DOHH2 (cell line): ENCODE measurements around the gene TBCD.

ENCODE experiments used
- H3F3A ChIP-seq: fragments of 200-600 bp; sonication (generic), shearing (Covaris generic); 2 replicates; pipeline ENCODE4 v1.6.0; 2016; ENCODE audit warnings: antibody characterized with exemption, mild to moderate bottlenecking; ENCODE audit not compliant: control insufficient read depth, insufficient read depth
- H3K27ac ChIP-seq: fragments of 200-600 bp; sonication (generic); 2 replicates; pipeline ENCODE4 v1.5.1; 2014; ENCODE audit warnings: low read depth, mild to moderate bottlenecking, low read length, moderate library complexity
- H3K27me3 ChIP-seq: fragments of 200-600 bp; sonication (generic); 2 replicates; pipeline ENCODE4 v1.6.1; 2014; ENCODE audit warnings: mild to moderate bottlenecking, low read length, mixed read lengths; ENCODE audit not compliant: control insufficient read depth
- H3K36me3 ChIP-seq: fragments of 200-600 bp; sonication (generic); 2 replicates; pipeline ENCODE4 v1.6.1; 2014; ENCODE audit warnings: mild to moderate bottlenecking, low read length, moderate library complexity, mixed read lengths; ENCODE audit not compliant: control insufficient read depth
- H3K4me1 ChIP-seq: fragments of 200-600 bp; sonication (generic); 2 replicates; pipeline ENCODE4 v1.6.1; 2014; ENCODE audit warnings: mild to moderate bottlenecking, low read length, mixed read lengths; ENCODE audit not compliant: control insufficient read depth
- H3K4me2 ChIP-seq: fragments of 200-600 bp; sonication (generic); 2 replicates; pipeline ENCODE4 v1.6.0; 2014; ENCODE audit warnings: mild to moderate bottlenecking, low read length, moderate library complexity
- H3K4me3 ChIP-seq: fragments of 200-600 bp; sonication (generic); 2 replicates; pipeline ENCODE4 v1.5.1; 2014; ENCODE audit warnings: mild to moderate bottlenecking, low read length, mixed read lengths
- H3K79me2 ChIP-seq: fragments of 200-600 bp; sonication (generic); 2 replicates; pipeline ENCODE4 v1.6.1; 2014; ENCODE audit warnings: mild to moderate bottlenecking, low read length, mixed read lengths; ENCODE audit not compliant: control insufficient read depth
- H3K9me2 ChIP-seq: fragments of 200-600 bp; sonication (generic); replicated peaks from 2 replicates; pipeline ENCODE4 v1.6.1; 2014; ENCODE audit warnings: mild to moderate bottlenecking, low read length, mixed read lengths; ENCODE audit not compliant: control insufficient read depth
- H3K9me3 ChIP-seq: fragments of 200-600 bp; sonication (generic); 2 replicates; pipeline ENCODE4 v1.6.1; 2014; ENCODE audit warnings: antibody characterized with exemption, low read length, mixed read lengths; ENCODE audit not compliant: control insufficient read depth, insufficient read depth
- H4K20me1 ChIP-seq: fragments of 200-600 bp; sonication (generic); 2 replicates; pipeline ENCODE4 v1.6.0; 2014; ENCODE audit warnings: low read depth, mild to moderate bottlenecking, antibody characterized with exemption, low read length, moderate library complexity; ENCODE audit not compliant: control insufficient read depth, insufficient read depth
- CTCF ChIP-seq: fragments of 200-600 bp; sonication (generic); IDR thresholded peaks from one replicate; pipeline ENCODE4 v1.5.1; 2014; ENCODE audit warnings: antibody characterized with exemption, mild to moderate bottlenecking, low read depth, low read length; ENCODE audit not compliant: poor library complexity, severe bottlenecking
- EZH2phosphoT487 ChIP-seq: fragments of 200-600 bp; sonication (generic); IDR thresholded peaks from 2 replicates; pipeline ENCODE4 v1.6.1; 2017; ENCODE audit warnings: borderline replicate concordance, mild to moderate bottlenecking, antibody characterized with exemption, low read length, moderate library complexity, mixed read lengths

The TBCD gene

DNA sequence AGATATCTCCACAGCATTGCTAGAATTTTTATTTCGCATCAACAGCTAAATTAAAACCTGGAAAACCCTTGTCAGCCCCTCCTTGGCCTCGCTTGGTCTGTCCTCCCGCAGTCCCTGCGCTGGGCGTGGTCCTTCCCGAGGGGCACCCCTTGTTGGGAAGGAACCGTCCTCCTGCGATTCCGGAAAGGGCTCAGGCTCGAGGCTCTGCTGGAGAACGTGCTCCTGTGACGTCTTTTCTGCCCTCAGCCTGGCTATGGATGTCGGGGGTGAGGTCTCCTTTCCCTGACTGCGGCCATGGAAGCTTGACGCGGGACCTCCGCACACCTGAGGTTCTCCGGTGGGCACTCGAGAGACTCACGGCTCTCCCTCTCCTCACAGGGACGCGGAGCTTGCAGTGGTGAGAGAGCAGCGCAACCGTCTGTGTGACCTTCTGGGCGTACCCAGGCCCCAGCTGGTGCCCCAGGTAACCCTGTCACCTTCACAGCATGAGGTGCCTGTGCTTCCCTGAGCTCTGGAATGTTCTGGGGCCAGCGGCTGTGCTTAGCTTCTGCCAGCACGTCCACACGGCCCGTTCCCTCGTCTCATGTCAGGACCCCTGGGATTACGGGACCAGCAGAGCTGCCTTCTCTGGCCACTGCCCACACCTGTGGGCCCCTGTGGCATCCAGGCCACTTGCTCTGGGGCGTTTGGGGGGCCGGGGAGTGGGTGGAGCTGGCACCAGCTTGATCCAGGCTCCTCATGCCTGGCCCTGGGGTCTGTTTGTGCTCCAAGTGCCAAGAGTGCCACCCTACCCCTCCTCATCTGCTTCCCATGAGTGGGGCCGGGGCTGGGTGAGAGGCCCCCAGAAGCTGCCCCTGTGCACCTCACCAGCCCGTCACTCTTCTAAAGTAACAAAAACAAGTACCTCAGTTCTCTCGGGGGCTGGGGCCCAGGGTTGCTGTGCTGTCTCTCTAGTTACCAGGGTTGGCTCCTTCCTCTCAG lies 189.4 kb downstream of the TBCD start:
- Histone ChIP-seq H3K27ac (no peak overlapping the region), H3K4me2 (no peak overlapping the region), H3K36me3 (peaks cover 75% of the 10 kb centered on the region), H3K79me2 (no peaks in the 10 kb centered on the region), H3K9me3 (peaks cover 33% of the 10 kb centered on the region), H3K9me2 (no peaks in the 10 kb centered on the region), H4K20me1 (no peaks in the 10 kb centered on the region), H3K4me1 (no peaks in the 10 kb centered on the region), H3K27me3 (no peaks in the 10 kb centered on the region), H3K4me3 (no peak overlapping the region), H3F3A (no peaks in the 10 kb centered on the region)
- TF ChIP-seq CTCF: no peak
- no peak for TF ChIP-seq EZH2phosphoT487

- H3K4me1 ChIP-seq: no peaks in the 10 kb centered on the region
- no peaks in the 10 kb centered on the region for H3K79me2 ChIP-seq
- H3K4me2 ChIP-seq: no peak overlapping the region
- H3K27ac ChIP-seq: no peak overlapping the region
- TF ChIP-seq EZH2phosphoT487: no peak
- TF ChIP-seq CTCF: no peak
- H3K9me3 ChIP-seq: peaks cover 33% of the 10 kb centered on the region
- no peak overlapping the region for H3K4me3 ChIP-seq
- peaks cover 75% of the 10 kb centered on the region for H3K36me3 ChIP-seq
- H3F3A ChIP-seq: no peaks in the 10 kb centered on the region
- no peaks in the 10 kb centered on the region for H3K27me3 ChIP-seq
- no peaks in the 10 kb centered on the region for H3K9me2 ChIP-seq
- no peaks in the 10 kb centered on the region for H4K20me1 ChIP-seq
Observed at GRCh38 chr17:82942166-82943130, 190.6 kb downstream of the TBCD start.

DNA sequence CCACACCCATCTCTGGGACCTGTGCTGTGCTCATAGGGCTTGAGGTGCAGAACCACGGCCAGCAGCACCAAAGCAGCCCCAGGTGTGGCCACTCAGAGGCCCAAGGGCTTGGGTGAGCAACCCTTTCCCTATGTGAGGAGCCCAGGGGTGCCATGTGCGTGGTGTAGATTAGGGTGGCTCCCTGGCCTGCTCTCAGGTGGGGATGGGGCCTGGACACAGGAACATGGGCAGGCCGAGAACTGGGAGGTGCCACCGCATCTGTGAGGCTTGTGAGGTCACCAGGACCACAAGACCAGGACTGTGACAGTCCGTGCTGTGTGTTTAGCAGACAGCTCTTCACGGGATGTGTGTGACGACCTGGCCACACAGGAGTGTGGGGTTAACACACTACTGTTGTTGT lies 191.5 kb downstream of the TBCD start:
- Histone ChIP-seq H3K4me1 (no peaks in the 10 kb centered on the region), H3K9me2 (no peaks in the 10 kb centered on the region), H3K27ac (no peak overlapping the region), H3K79me2 (no peaks in the 10 kb centered on the region), H3K4me3 (no peak overlapping the region), H3K27me3 (no peaks in the 10 kb centered on the region), H3K36me3 (peaks cover 73% of the 10 kb centered on the region), H3K4me2 (no peak overlapping the region), H4K20me1 (no peaks in the 10 kb centered on the region), H3F3A (no peaks in the 10 kb centered on the region), H3K9me3 (peaks cover 38% of the 10 kb centered on the region)
- TF ChIP-seq CTCF (no peak), EZH2phosphoT487 (no peak)
